ENCODE measurements around the gene UBE2E2. TPM values are rescaled to one million over a fixed set of nuclear protein-coding genes. Genes with fewer than 3 reads are reported as not detected.
A peak's percentile ranks its signal among the peaks of the same experiment; 100 is the strongest.

The UBE2E2 gene
- total RNA-seq, 2 donors from 2014 or later, result 23.2 to 34.5 TPM

GRCh38 chr3:23608650-23609049, 405.5 kb downstream of the UBE2E2 start:
- Histone ChIP-seq H3K27ac (ENCODE audit: low read depth, low read length) (no peak overlapping the region), H3K9me3 (ENCODE audit: control insufficient read depth, low read length) (no peaks in the 10 kb centered on the region), H3K36me3 (ENCODE audit: control insufficient read depth, insufficient read depth, low read length) (no peaks in the 10 kb centered on the region), H3K9ac (ENCODE audit: extremely low read depth, low read length, poor library complexity, severe bottlenecking) (no peak overlapping the region), H3K4me3 (ENCODE audit: low read length) (no peak overlapping the region), H3K27me3 (ENCODE audit: control insufficient read depth, insufficient read depth, low read length, poor library complexity, severe bottlenecking) (no peaks in the 10 kb centered on the region), H3K4me1 (ENCODE audit: control insufficient read depth, insufficient read depth, low read length) (peaks cover 3% of the 10 kb centered on the region)
- Mint-ChIP-seq H3K27ac (no peak overlapping the region), H3K27me3 (ENCODE audit: insufficient read depth) (no peaks in the 10 kb centered on the region), H3K9me3 (no peaks in the 10 kb centered on the region), H3K36me3 (ENCODE audit: low read depth) (no peaks in the 10 kb centered on the region), H3K4me1 (peaks cover 19% of the 10 kb centered on the region), H3K4me3 (no peak overlapping the region)
- TF ChIP-seq CTCF (conservative IDR thresholded peaks at IDR 0.05), result no peak
- WGBS, 2 experiments (ENCODE audit: insufficient coverage in 1 of 2, insufficient read length in 1 of 2), result 84 to 93% methylated on average over 2 of the region's 2 CpGs
- peak; percentile 58 for DNase-seq

- Mint-ChIP-seq H3K4me3 (no peak overlapping the region), H3K27me3 (ENCODE audit: insufficient read depth) (no peaks in the 10 kb centered on the region), H3K9me3 (no peaks in the 10 kb centered on the region), H3K27ac (peak overlapping the region; percentile 15), H3K4me1 (peaks cover 19% of the 10 kb centered on the region), H3K36me3 (ENCODE audit: low read depth) (no peaks in the 10 kb centered on the region)
- H3K9ac ChIP-seq (ENCODE audit: extremely low read depth, low read length, poor library complexity, severe bottlenecking), result no peak overlapping the region
- 79% methylated on average over 9 to 13 of the region's 13 CpGs for WGBS, 2 experiments (ENCODE audit: insufficient coverage in 1 of 2, insufficient read length in 1 of 2)
- no peak overlapping the region for H3K4me3 ChIP-seq (ENCODE audit: low read length)
- no peaks in the 10 kb centered on the region for H3K9me3 ChIP-seq (ENCODE audit: control insufficient read depth, low read length)
- no peak overlapping the region for H3K27ac ChIP-seq (ENCODE audit: low read depth, low read length)
- TF ChIP-seq CTCF (conservative IDR thresholded peaks at IDR 0.05), result no peak
- H3K36me3 ChIP-seq (ENCODE audit: control insufficient read depth, insufficient read depth, low read length), result no peaks in the 10 kb centered on the region
- peaks cover 3% of the 10 kb centered on the region for H3K4me1 ChIP-seq (ENCODE audit: control insufficient read depth, insufficient read depth, low read length)
- DNase-seq, result peak; percentile 62
- H3K27me3 ChIP-seq (ENCODE audit: control insufficient read depth, insufficient read depth, low read length, poor library complexity, severe bottlenecking), result no peaks in the 10 kb centered on the region
Observed at GRCh38 chr3:23611737-23612295, 408.7 kb downstream of the UBE2E2 start.

- no peak for TF ChIP-seq CTCF (conservative IDR thresholded peaks at IDR 0.05)
- no peak overlapping the region for H3K4me3 Mint-ChIP-seq
- H3K9me3 ChIP-seq (ENCODE audit: control insufficient read depth, low read length), result no peaks in the 10 kb centered on the region
- H3K4me3 ChIP-seq (ENCODE audit: low read length), result no peak overlapping the region
- H3K4me1 ChIP-seq (ENCODE audit: control insufficient read depth, insufficient read depth, low read length), result peaks cover 3% of the 10 kb centered on the region
- no peaks in the 10 kb centered on the region for H3K36me3 Mint-ChIP-seq (ENCODE audit: low read depth)
- no peak overlapping the region for H3K9ac ChIP-seq (ENCODE audit: extremely low read depth, low read length, poor library complexity, severe bottlenecking)
- H3K36me3 ChIP-seq (ENCODE audit: control insufficient read depth, insufficient read depth, low read length), result no peaks in the 10 kb centered on the region
- H3K27ac Mint-ChIP-seq, result peak overlapping the region; percentile 15
- peak; percentile 69 for DNase-seq
- no peaks in the 10 kb centered on the region for H3K27me3 Mint-ChIP-seq (ENCODE audit: insufficient read depth)
- no peaks in the 10 kb centered on the region for H3K27me3 ChIP-seq (ENCODE audit: control insufficient read depth, insufficient read depth, low read length, poor library complexity, severe bottlenecking)
- peaks cover 18% of the 10 kb centered on the region for H3K4me1 Mint-ChIP-seq
- H3K27ac ChIP-seq (ENCODE audit: low read depth, low read length), result no peak overlapping the region
- H3K9me3 Mint-ChIP-seq, result no peaks in the 10 kb centered on the region
- WGBS, 2 experiments (ENCODE audit: insufficient coverage in 1 of 2, insufficient read length in 1 of 2), result 68 to 83% methylated on average over 7 to 15 of the region's 15 CpGs
Observed at GRCh38 chr3:23612296-23612891, 409.3 kb downstream of the UBE2E2 start.
